C4-2B (cell line): Measurements from ENCODE around the gene TIPRL.
"Not testable (repeated sequence)": the region's sequence is repeated elsewhere in the genome, so short reads cannot be mapped to it uniquely, and the experiment has no call there.

ENCODE experiments used
- H3K27ac ChIP-seq: fragments of 450-650 bp; 2 replicates; pipeline ENCODE4 v1.5.1; 2017
- ZFX ChIP-seq: fragments of 450-650 bp; IDR thresholded peaks from 2 replicates; pipeline ENCODE4 v1.6.1; 2017
- TF ChIP-seq, protein P1 (sequence below): fragments of 450-650 bp; conservative IDR thresholded peaks from 2 replicates; pipeline ENCODE4 v1.5.1; 2017; ENCODE audit warnings: mild to moderate bottlenecking

The TIPRL gene

GRCh38 chr1:168178227-168178637 lies 530 bp upstream of the TIPRL start:
- no peak for TF ChIP-seq ZFX
- TF ChIP-seq, protein P1, sequence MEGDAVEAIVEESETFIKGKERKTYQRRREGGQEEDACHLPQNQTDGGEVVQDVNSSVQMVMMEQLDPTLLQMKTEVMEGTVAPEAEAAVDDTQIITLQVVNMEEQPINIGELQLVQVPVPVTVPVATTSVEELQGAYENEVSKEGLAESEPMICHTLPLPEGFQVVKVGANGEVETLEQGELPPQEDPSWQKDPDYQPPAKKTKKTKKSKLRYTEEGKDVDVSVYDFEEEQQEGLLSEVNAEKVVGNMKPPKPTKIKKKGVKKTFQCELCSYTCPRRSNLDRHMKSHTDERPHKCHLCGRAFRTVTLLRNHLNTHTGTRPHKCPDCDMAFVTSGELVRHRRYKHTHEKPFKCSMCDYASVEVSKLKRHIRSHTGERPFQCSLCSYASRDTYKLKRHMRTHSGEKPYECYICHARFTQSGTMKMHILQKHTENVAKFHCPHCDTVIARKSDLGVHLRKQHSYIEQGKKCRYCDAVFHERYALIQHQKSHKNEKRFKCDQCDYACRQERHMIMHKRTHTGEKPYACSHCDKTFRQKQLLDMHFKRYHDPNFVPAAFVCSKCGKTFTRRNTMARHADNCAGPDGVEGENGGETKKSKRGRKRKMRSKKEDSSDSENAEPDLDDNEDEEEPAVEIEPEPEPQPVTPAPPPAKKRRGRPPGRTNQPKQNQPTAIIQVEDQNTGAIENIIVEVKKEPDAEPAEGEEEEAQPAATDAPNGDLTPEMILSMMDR = no peak
- peak overlapping the region; percentile 78 for H3K27ac ChIP-seq

GRCh38 chr1:168179438-168180147 lies 831 bp downstream of the TIPRL start:
- peak overlapping the region; percentile 78 for H3K27ac ChIP-seq
- TF ChIP-seq ZFX = no peak
- TF ChIP-seq, protein P1 = no peak

- no peak for TF ChIP-seq ZFX
- TF ChIP-seq, protein P1 = no peak
- H3K27ac ChIP-seq = peak overlapping the region; percentile 78
Observed at GRCh38 chr1:168180148-168180524, 1.4 kb downstream of the TIPRL start.

DNA sequence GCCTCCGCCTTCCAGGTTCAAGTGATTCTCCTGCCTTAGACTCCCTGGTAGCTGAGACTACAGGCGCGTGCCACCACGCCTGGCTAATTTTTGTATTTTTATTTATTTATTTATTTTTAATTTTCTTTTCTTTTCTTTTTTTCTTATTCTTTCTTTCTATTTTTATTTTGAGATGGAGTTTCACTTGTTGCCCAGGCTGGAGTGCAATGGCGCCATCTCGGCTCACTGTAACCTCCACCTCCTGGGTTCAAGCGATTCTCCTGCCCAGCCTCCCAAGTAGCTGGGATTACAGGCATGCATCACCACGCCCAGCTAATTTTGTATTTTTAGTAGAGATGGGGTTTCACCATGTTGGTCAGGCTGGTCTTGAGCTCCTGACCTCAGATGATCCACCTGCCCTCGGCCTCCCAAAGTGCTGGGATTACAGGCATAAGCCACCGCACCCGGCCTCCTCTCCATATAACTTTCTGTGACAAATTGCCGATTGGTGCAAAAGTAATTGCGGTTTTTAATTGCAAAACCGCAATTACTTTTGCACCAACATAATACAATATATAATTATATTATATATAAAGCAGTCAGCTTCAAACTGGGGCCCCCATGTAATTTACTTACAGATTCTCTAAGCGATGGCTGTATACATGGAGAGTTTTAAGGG lies 2.4 kb downstream of the TIPRL start:
- not testable (repeated sequence) for H3K27ac ChIP-seq

DNA sequence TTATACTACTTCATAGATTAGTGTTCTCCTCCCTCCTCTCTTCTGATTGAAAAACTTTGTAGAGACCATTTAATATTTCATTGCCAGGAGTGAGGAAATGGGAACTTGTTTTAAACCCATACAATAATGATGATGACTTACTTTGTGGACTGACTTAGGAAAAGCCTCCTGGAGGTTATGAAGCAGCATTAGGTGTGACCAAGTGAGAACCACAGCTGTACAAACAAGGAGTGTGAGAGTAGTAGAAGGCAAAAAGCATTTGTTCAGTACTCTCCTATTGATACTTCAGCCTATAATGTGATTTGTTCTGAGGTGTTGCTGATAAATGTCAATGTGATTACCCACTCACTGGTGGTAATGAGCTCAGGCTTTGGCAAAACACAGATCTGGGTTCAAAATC lies 8.4 kb downstream of the TIPRL start:
- no peak overlapping the region for H3K27ac ChIP-seq
- TF ChIP-seq, protein P1 = no peak
- TF ChIP-seq ZFX = no peak

- H3K27ac ChIP-seq = no peak overlapping the region
- TF ChIP-seq, protein P1 = no peak
- no peak for TF ChIP-seq ZFX
Observed at GRCh38 chr1:168190403-168190802, 11.6 kb downstream of the TIPRL start.

GRCh38 chr1:168195199-168196135 lies 16.7 kb downstream of the TIPRL start:
- no peak overlapping the region for H3K27ac ChIP-seq
- TF ChIP-seq ZFX = no peak
- TF ChIP-seq, protein P1 = no peak
